NK-92 treated with Interleukin-12 subunit alpha and Interleukin-12 subunit beta, amount 100 ng/mL, for 24 hours (cell line): ENCODE data around the gene CHRM2.

Source experiments
- DNase-seq: peaks from one replicate; lab custom pipeline; 2025; lab: John Stamatoyannopoulos, UW

The CHRM2 gene

DNA sequence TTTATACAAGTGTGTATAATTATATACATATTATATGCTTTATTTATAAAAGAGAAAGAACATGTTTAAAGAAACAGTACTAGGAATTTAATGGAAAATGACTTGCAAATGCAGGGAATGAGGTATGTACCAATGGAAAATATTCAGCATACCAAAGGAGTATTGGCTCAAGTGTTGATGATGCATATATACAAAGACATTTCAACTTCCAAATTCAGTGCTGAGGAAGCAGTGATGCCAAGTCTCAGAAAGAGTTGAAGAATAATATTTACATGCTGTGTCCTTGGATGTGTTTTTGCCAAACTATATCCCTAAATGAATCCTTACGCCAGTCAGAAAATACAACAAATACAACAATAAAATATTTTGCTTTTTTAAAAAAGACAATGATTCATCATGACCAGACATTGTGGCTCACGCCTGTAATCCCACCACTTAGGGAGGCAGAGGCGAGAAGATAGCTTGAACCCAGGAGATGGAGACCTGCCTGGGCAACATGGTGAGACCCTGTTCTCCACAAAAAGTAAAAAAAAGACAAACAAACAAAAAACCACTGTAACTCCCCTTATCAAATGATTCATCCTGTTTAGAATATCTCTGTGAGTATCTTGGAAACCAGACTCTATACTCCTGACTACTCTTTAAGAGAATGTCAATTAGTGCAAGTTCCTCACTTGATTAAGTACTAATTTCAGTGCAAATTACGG is 157.2 kb downstream of the CHRM2 start:
- no peak for DNase-seq

DNA sequence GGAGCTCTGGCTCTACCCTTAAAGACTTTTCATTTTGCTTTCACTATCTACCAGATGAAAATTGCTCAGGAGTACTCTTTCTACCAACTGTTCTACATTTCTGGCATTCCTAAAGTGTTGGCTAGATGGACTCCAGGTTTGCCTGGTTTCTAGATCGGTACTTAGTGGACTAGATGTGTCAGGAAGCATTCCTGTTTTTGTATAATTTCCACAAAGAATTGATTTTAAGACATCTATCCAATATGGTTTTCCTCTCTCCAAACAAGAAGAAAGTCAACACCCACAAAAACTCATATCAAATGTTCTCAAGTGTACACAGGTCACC is 157.7 kb downstream of the CHRM2 start:
- no peak for DNase-seq

DNA sequence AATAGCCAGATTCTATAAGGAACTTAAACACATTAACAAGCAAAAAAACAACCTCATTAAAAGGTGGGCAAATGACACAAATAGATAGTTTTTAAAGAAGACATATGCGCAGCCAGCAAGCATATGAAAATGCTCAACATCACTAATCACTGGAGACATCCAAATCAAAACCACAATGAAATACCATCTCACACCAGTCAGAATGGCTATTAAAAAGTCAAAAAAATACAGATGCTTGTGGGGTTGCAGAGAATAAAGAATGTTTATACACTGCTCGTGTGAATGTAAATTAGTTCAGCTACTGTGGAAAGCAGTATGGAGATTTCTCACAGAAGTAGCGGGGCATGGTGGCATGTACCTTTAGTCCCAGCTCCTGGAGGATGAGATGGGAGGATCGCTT is 164.0 kb downstream of the CHRM2 start:
- no peak for DNase-seq

DNA sequence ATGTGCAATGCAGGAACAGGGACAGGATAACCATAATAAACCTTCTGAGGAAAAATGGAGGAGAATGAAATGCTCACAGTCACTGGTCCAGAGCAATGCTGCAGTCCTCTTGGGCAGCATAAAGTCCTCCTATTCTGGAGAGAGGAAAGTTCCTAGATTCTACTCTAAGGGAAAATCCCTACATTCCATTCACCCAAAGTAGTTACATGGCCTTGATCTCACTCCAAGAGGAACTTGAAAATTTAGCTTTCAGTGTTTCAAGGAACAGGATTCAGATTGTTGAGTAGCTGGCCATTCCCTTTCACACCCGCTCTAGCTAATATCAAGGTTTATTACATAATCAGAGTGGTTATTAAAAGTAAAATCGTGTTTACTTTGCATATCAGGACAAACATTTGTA is 168.3 kb downstream of the CHRM2 start:
- DNase-seq = no peak

DNA sequence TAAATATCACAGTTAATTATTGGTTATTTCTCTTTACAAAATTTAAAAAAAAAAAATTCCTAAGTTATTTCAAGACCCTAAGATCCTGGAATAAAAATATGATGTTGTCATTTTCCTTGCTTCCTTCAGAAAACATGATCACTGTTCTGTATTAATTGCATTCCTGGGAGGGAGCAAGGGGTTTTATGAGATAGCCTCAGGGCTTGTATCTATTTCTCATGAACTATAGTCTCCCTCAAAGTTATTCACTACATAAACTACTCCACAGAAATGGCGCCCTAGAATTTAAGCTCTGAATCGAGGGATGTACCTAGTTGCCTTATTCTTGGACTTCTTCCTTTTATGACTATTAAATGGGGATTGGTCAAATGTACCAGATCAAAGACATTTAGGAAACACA is 170.3 kb downstream of the CHRM2 start:
- no peak for DNase-seq

DNA sequence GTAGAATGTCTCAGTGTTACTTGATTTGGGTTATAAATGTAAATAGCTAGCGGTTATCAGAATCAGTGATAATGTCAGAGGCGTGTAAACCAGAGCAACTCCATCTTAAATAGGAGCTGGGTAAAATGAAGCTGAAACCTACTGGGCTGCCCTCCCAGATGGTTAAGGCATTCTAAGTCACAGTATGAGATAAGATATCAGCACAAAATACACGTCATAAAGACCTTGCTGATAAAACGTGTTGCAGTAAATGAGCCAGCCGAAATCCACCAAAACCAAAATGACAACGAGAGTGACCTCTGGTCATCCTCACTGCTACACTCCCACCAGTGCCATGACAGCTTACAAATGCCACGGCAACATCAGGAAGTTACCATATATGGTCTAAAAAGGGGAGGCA is 172.3 kb downstream of the CHRM2 start:
- no peak for DNase-seq

DNA sequence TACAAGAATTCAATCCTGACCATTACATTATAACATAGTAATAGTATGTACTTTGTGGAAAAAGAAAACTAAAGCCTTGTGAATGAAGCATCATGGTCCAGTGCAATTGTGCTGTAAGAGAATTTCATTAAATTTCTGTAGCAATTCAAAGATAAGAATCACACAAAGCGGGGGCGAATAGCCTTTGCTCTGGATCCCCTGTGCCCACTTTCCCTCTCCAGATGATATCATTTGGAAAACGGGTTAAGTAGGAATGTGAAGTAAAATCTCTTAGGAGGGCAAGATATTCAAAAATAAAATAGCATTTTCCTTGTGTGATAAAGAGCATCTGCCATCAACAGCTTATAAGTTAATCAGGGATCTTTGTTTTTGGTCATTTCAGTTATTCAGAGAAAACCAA is 177.1 kb downstream of the CHRM2 start:
- DNase-seq = no peak

DNA sequence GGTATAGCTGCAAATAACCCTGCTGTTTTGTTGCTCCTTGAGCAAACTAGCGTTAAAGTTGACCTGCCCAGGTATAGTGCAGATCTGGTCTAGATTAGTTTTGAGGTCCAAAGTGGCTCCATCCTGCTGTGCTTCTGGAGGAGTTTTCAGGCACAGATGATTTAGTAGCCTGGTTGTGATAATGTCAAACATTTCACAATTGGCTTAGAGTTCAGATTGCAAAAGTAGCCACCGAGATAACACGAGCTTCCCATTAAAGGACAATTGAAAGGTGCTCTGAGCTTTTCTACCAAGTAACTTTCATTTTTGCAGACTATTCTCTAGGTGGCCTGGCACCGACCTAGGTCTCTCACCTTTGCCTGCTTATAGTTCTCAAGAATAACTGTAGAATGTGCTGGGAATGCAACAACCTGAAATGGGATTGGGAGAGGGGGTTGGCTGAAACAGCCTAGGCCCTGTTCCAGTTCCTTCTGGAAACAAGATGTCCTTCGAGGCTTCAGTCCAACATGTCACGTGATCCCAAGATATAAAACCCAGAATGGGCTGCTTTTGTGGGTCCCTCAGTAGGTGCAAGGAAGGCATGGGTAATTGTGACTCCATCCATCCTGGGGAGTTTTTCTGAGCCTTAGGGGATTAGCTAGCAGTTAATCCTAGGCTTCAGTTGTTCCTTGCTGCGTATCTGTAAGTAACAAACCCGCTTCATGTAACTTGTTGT is 201.0 kb downstream of the CHRM2 start:
- no peak for DNase-seq
